ENCODE data around the gene PIK3C2B.
"Not testable (repeated sequence)": the region's sequence is repeated elsewhere in the genome, so short reads cannot be mapped to it uniquely, and the experiment has no call there.

Gene PIK3C2B

GRCh38 chr1:204521941-204522521 is 27.4 kb upstream of the PIK3C2B start:
- H3K4me1 ChIP-seq (ENCODE audit: control insufficient read depth, insufficient read depth, low read length, poor library complexity, severe bottlenecking); H3K9me3 ChIP-seq (ENCODE audit: control insufficient read depth, low read length); H3K4me3 ChIP-seq (ENCODE audit: extremely low read depth, insufficient read depth, low read length, poor library complexity, severe bottlenecking); H3K27ac ChIP-seq (ENCODE audit: low read depth, low read length, severe bottlenecking): not testable (repeated sequence)
- WGBS, 2 experiments (ENCODE audit: insufficient coverage in 2 of 2): 85 to 94% methylated on average over 4 to 5 of the region's 5 CpGs
- peaks cover 83% of the 10 kb centered on the region for H3K36me3 ChIP-seq (ENCODE audit: control insufficient read depth, insufficient read depth, low read length)

- 75 to 84% methylated on average over 2 to 3 of the region's 5 CpGs for WGBS, 2 experiments (ENCODE audit: insufficient coverage in 2 of 2)
- Histone ChIP-seq H3K4me3 (ENCODE audit: extremely low read depth, insufficient read depth, low read length, poor library complexity, severe bottlenecking) (no peak overlapping the region), H3K9me3 (ENCODE audit: control insufficient read depth, low read length) (peaks cover 9% of the 10 kb centered on the region), H3K4me1 (ENCODE audit: control insufficient read depth, insufficient read depth, low read length, poor library complexity, severe bottlenecking) (no peaks in the 10 kb centered on the region), H3K36me3 (ENCODE audit: control insufficient read depth, insufficient read depth, low read length) (peaks cover 73% of the 10 kb centered on the region), H3K27ac (ENCODE audit: low read depth, low read length, severe bottlenecking) (no peak overlapping the region)
These were observed 26.5 kb upstream of the PIK3C2B start for GRCh38 chr1:204520834-204521709.

- not testable (repeated sequence) for H3K9me3 ChIP-seq (ENCODE audit: control insufficient read depth, low read length); H3K4me1 ChIP-seq (ENCODE audit: control insufficient read depth, insufficient read depth, low read length, poor library complexity, severe bottlenecking); H3K27ac ChIP-seq (ENCODE audit: low read depth, low read length, severe bottlenecking)
- Histone ChIP-seq H3K36me3 (ENCODE audit: control insufficient read depth, insufficient read depth, low read length) (peaks cover 40% of the 10 kb centered on the region), H3K4me3 (ENCODE audit: extremely low read depth, insufficient read depth, low read length, poor library complexity, severe bottlenecking) (peak overlapping the region; percentile 85)
- WGBS, 2 experiments (ENCODE audit: insufficient coverage in 2 of 2): 95 to 97% methylated on average over 16 of the region's 19 CpGs
These were observed 22.8 kb upstream of the PIK3C2B start for GRCh38 chr1:204517382-204517781.

GRCh38 chr1:204516180-204516879 is 21.7 kb upstream of the PIK3C2B start, which contains the start of gene MDM4:
Gene MDM4 (plus strand): TSS chr1:204516406. CDS start chr1:204525519, 9,113 bp downstream.
- peaks cover 3% of the 10 kb centered on the region for H3K9me3 ChIP-seq (ENCODE audit: control insufficient read depth, low read length)
- H3K36me3 ChIP-seq (ENCODE audit: control insufficient read depth, insufficient read depth, low read length): peaks cover 36% of the 10 kb centered on the region
- no peaks in the 10 kb centered on the region for H3K4me1 ChIP-seq (ENCODE audit: control insufficient read depth, insufficient read depth, low read length, poor library complexity, severe bottlenecking)
- 1% methylated on average over 28 to 32 of the region's 43 CpGs for WGBS, 2 experiments (ENCODE audit: insufficient coverage in 2 of 2)
- H3K27ac ChIP-seq (ENCODE audit: low read depth, low read length, severe bottlenecking): peak within 1 kb of the TSS; percentile 97
- peak within 1 kb of the TSS; percentile 85 for H3K4me3 ChIP-seq (ENCODE audit: extremely low read depth, insufficient read depth, low read length, poor library complexity, severe bottlenecking)

GRCh38 chr1:204514828-204515227 is 20.2 kb upstream of the PIK3C2B start:
- WGBS, 2 experiments (ENCODE audit: insufficient coverage in 2 of 2): 100% methylated on average over 1 of the region's 2 CpGs; no CpG with 5 or more reads in 1 of the 2 experiments
- Histone ChIP-seq H3K36me3 (ENCODE audit: control insufficient read depth, insufficient read depth, low read length) (peaks cover 24% of the 10 kb centered on the region), H3K4me1 (ENCODE audit: control insufficient read depth, insufficient read depth, low read length, poor library complexity, severe bottlenecking) (no peaks in the 10 kb centered on the region), H3K4me3 (ENCODE audit: extremely low read depth, insufficient read depth, low read length, poor library complexity, severe bottlenecking) (no peak overlapping the region), H3K9me3 (ENCODE audit: control insufficient read depth, low read length) (no peaks in the 10 kb centered on the region), H3K27ac (ENCODE audit: low read depth, low read length, severe bottlenecking) (no peak overlapping the region)

GRCh38 chr1:204513117-204513716 is 18.6 kb upstream of the PIK3C2B start:
- no peak overlapping the region for H3K4me3 ChIP-seq (ENCODE audit: extremely low read depth, insufficient read depth, low read length, poor library complexity, severe bottlenecking)
- peaks cover 8% of the 10 kb centered on the region for H3K36me3 ChIP-seq (ENCODE audit: control insufficient read depth, insufficient read depth, low read length)
- no peaks in the 10 kb centered on the region for H3K4me1 ChIP-seq (ENCODE audit: control insufficient read depth, insufficient read depth, low read length, poor library complexity, severe bottlenecking)
- 98% methylated on average over 8 of the region's 15 CpGs; no CpG with 5 or more reads in 1 of the 2 experiments for WGBS, 2 experiments (ENCODE audit: insufficient coverage in 2 of 2)
- no peak overlapping the region for H3K27ac ChIP-seq (ENCODE audit: low read depth, low read length, severe bottlenecking)
- no peaks in the 10 kb centered on the region for H3K9me3 ChIP-seq (ENCODE audit: control insufficient read depth, low read length)

- Histone ChIP-seq H3K4me3 (ENCODE audit: extremely low read depth, insufficient read depth, low read length, poor library complexity, severe bottlenecking) (no peak overlapping the region), H3K27ac (ENCODE audit: low read depth, low read length, severe bottlenecking) (no peak overlapping the region), H3K36me3 (ENCODE audit: control insufficient read depth, insufficient read depth, low read length) (no peaks in the 10 kb centered on the region), H3K4me1 (ENCODE audit: control insufficient read depth, insufficient read depth, low read length, poor library complexity, severe bottlenecking) (no peaks in the 10 kb centered on the region), H3K9me3 (ENCODE audit: control insufficient read depth, low read length) (no peaks in the 10 kb centered on the region)
These were observed 16.8 kb upstream of the PIK3C2B start for GRCh38 chr1:204511366-204511765.

GRCh38 chr1:204509186-204509635 is 14.6 kb upstream of the PIK3C2B start:
- Histone ChIP-seq H3K27ac (ENCODE audit: low read depth, low read length, severe bottlenecking) (no peak overlapping the region), H3K9me3 (ENCODE audit: control insufficient read depth, low read length) (no peaks in the 10 kb centered on the region), H3K4me1 (ENCODE audit: control insufficient read depth, insufficient read depth, low read length, poor library complexity, severe bottlenecking) (no peaks in the 10 kb centered on the region), H3K4me3 (ENCODE audit: extremely low read depth, insufficient read depth, low read length, poor library complexity, severe bottlenecking) (no peak overlapping the region), H3K36me3 (ENCODE audit: control insufficient read depth, insufficient read depth, low read length) (no peaks in the 10 kb centered on the region)
- 84 to 87% methylated on average over 4 to 6 of the region's 9 CpGs for WGBS, 2 experiments (ENCODE audit: insufficient coverage in 2 of 2)

GRCh38 chr1:204507317-204508105 is 12.9 kb upstream of the PIK3C2B start:
- 1 to 3% methylated on average over 10 to 11 of the region's 22 CpGs for WGBS, 2 experiments (ENCODE audit: insufficient coverage in 2 of 2)
- Histone ChIP-seq H3K4me3 (ENCODE audit: extremely low read depth, insufficient read depth, low read length, poor library complexity, severe bottlenecking) (peak overlapping the region; percentile 71), H3K4me1 (ENCODE audit: control insufficient read depth, insufficient read depth, low read length, poor library complexity, severe bottlenecking) (no peaks in the 10 kb centered on the region), H3K27ac (ENCODE audit: low read depth, low read length, severe bottlenecking) (peak overlapping the region; percentile 98), H3K9me3 (ENCODE audit: control insufficient read depth, low read length) (no peaks in the 10 kb centered on the region), H3K36me3 (ENCODE audit: control insufficient read depth, insufficient read depth, low read length) (no peaks in the 10 kb centered on the region)

GRCh38 chr1:204506969-204507316 is 12.3 kb upstream of the PIK3C2B start:
- H3K4me1 ChIP-seq (ENCODE audit: control insufficient read depth, insufficient read depth, low read length, poor library complexity, severe bottlenecking): no peaks in the 10 kb centered on the region
- H3K36me3 ChIP-seq (ENCODE audit: control insufficient read depth, insufficient read depth, low read length): no peaks in the 10 kb centered on the region
- no peaks in the 10 kb centered on the region for H3K9me3 ChIP-seq (ENCODE audit: control insufficient read depth, low read length)
- peak overlapping the region; percentile 98 for H3K27ac ChIP-seq (ENCODE audit: low read depth, low read length, severe bottlenecking)
- peak overlapping the region; percentile 71 for H3K4me3 ChIP-seq (ENCODE audit: extremely low read depth, insufficient read depth, low read length, poor library complexity, severe bottlenecking)
- 0% methylated on average over 9 to 12 of the region's 13 CpGs for WGBS, 2 experiments (ENCODE audit: insufficient coverage in 2 of 2)

Measured in mesodermal cell (in vitro differentiated cells).